Measurements from ENCODE around the gene ZNF883. TPM values are rescaled to one million over a fixed set of nuclear protein-coding genes. Genes with fewer than 3 reads are reported as not detected.
"Not testable (repeated sequence)": the region's sequence is repeated elsewhere in the genome, so short reads cannot be mapped to it uniquely, and the experiment has no call there.

ZNF883 gene
- total RNA-seq (2021; ENCODE audit: unreplicated experiment) (not detected), Bru-seq, nascent RNA (not detected), BruChase-seq, experiment 1, labeled RNA remaining after a 6-hour chase (percentile 5 among the genes with signal in this experiment), BruChase-seq, experiment 2, labeled RNA remaining after a 2-hour chase (percentile 3 among the genes with signal in this experiment)
- polyA plus RNA-seq (2012), result not detected in 2 replicates
- long read RNA-seq, result 0 reads

DNA sequence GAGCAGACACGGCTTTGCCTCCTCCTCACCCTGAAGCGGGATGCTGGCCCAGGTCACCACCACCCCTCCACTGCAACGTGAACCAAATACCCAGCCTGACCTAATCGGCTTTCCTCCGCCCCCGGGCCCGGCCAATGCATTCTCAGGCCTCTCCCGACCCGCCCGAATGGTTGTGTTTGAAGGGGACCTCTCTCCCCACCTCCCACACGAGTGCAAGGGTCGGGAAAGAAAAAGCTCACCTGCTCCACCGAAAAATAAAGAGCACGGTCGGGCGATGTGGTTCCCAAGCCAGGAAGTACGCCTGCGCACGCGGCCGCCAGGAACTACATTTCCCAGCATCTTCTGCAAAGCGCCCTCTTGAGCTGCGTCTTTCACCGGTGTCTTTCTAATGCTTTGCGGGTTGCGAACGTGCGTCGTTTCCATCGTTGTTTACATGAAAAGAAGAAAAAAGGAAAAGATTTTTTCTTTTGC lies at the start of gene ZNF883:
Gene ZNF883, minus strand, starts transcription at position 282 of the 471 bp plus-strand sequence.
- no peaks in the 10 kb centered on the region for H3K36me3 ChIP-seq (ENCODE audit: control insufficient read depth in 1 of 2, insufficient read depth in 2 of 2, low read length in 2 of 2)
- intact Hi-C loops (cut with micrococcal nuclease), result no loop called here
- H4K20me1 ChIP-seq (ENCODE audit: insufficient read depth), result no peaks in the 10 kb centered on the region
- no peaks in the 10 kb centered on the region for H3K79me2 ChIP-seq (ENCODE audit: insufficient read depth, low read length)
- ChIA-PET RAD21 (ENCODE audit: low non-redundant PET in 1 of 2, low total read pairs in 2 of 2, uncharacterized antibody in 2 of 2, unreplicated experiment in 2 of 2) (no interaction called here), POLR2A (no interaction called here), CTCF (no interaction called here)
- H3K27me3 ChIP-seq (ENCODE audit: insufficient read depth, low read length), result no peaks in the 10 kb centered on the region
- H3K9me3 ChIP-seq (ENCODE audit: control insufficient read depth in 1 of 2, insufficient read depth in 1 of 2, low read depth in 1 of 2, low read length in 2 of 2), result no peaks in the 10 kb centered on the region
- TF ChIP-seq SP1 (IDR thresholded peaks at IDR 0.05; ENCODE audit: low read depth) (no peak), RAD21 (IDR thresholded peaks at IDR 0.05; ENCODE audit: low read depth) (no peak), EZH2 (IDR thresholded peaks at IDR 0.05) (no peak), EZH2phosphoT487 (IDR thresholded peaks at IDR 0.05; ENCODE audit: borderline replicate concordance) (no peak), JUND (IDR thresholded peaks at IDR 0.05) (no peak), YY1 (IDR thresholded peaks at IDR 0.05; ENCODE audit: extremely low read depth, insufficient replicate concordance, low read depth, low read length) (no peak), ZFX (IDR thresholded peaks at IDR 0.05) (no peak), CBX3 (IDR thresholded peaks at IDR 0.05; ENCODE audit: low read depth) (no peak), POLR2AphosphoS5 (IDR thresholded peaks at IDR 0.05; ENCODE audit: low read depth, low read length) (no peak)
- TF ChIP-seq, protein P1, sequence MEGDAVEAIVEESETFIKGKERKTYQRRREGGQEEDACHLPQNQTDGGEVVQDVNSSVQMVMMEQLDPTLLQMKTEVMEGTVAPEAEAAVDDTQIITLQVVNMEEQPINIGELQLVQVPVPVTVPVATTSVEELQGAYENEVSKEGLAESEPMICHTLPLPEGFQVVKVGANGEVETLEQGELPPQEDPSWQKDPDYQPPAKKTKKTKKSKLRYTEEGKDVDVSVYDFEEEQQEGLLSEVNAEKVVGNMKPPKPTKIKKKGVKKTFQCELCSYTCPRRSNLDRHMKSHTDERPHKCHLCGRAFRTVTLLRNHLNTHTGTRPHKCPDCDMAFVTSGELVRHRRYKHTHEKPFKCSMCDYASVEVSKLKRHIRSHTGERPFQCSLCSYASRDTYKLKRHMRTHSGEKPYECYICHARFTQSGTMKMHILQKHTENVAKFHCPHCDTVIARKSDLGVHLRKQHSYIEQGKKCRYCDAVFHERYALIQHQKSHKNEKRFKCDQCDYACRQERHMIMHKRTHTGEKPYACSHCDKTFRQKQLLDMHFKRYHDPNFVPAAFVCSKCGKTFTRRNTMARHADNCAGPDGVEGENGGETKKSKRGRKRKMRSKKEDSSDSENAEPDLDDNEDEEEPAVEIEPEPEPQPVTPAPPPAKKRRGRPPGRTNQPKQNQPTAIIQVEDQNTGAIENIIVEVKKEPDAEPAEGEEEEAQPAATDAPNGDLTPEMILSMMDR (IDR thresholded peaks at IDR 0.05 in 2 of 3, conservative IDR thresholded peaks at IDR 0.05 in 1 of 3; ENCODE audit: borderline replicate concordance in 1 of 3, insufficient read depth in 1 of 3, low read depth in 2 of 3, low read length in 2 of 3), result no peak
- no peaks in the 10 kb centered on the region for H3K4me1 ChIP-seq (ENCODE audit: control insufficient read depth in 1 of 2, insufficient read depth in 2 of 2, low read length in 2 of 2)
- no peak within 1 kb of the TSS for H2AFZ ChIP-seq (ENCODE audit: low read depth, low read length, poor library complexity, severe bottlenecking)
- no peak within 1 kb of the TSS for H3K27ac ChIP-seq (ENCODE audit: low read depth, low read length)
- no peak within 1 kb of the TSS for H3K9ac ChIP-seq (ENCODE audit: low read length)
- ATAC-seq, result no peak
- no peak within 1 kb of the TSS for H3K4me3 ChIP-seq (replicated peaks in 1 of 2; ENCODE audit: low read depth in 1 of 2, low read length in 2 of 2)
- no peak for DNase-seq (ENCODE audit: low read depth, low spot score)
- no peaks in the 10 kb centered on the region for H3K9me2 ChIP-seq (ENCODE audit: insufficient read depth)
- BruUV-seq (replicated peaks), result no TSS peak
- no peak within 1 kb of the TSS for H3K4me2 ChIP-seq (ENCODE audit: low read length)

DNA sequence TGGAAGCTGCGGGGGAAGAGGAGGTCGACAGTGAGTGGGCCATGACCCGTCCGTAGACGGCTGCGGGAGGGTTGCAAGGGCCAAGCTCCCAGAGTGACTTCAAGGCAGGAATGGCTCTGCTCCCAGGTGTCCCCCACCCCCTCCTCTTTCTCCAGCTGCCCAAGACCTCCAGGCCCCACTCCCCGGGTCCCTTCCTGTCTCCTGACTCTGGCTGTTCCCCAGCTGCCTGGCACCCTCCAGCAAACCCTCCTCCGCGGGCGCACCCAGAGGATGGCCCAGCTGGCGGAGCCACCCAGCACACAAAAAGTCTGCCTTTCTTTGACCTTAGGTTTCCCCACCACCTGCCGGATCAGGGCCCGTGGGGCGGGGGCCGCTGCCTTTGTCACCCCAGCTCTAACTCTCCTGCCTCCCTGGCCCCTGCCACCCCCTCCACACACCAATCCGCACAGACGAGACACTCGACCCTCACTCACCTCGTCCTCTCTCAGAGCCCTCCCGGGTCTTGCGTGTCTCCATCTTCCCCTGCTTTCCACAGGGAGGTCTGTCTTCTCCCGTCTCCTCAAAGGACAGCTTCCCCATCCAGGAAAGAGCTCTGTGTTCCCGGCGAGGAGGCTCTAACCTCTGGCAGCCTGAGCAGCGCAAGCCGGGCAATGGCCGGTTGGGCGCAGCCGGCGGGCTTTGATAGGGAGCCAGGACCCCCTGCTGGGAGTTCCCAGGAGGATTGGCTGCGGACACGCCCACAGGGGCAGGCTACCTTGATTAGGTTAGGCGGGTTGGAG lies 49.3 kb upstream of the ZNF883 start:
- H3K4me3 ChIP-seq (replicated peaks in 1 of 2; ENCODE audit: low read depth in 1 of 2, low read length in 2 of 2); H3K4me1 ChIP-seq (ENCODE audit: control insufficient read depth in 1 of 2, insufficient read depth in 2 of 2, low read length in 2 of 2); POLR2A ChIA-PET; H4K20me1 ChIP-seq (ENCODE audit: insufficient read depth); H3K9ac ChIP-seq (ENCODE audit: low read length); CTCF ChIA-PET; H3K36me3 ChIP-seq (ENCODE audit: control insufficient read depth in 1 of 2, insufficient read depth in 2 of 2, low read length in 2 of 2); H3K9me2 ChIP-seq (ENCODE audit: insufficient read depth); DNase-seq (ENCODE audit: low read depth, low spot score); intact Hi-C loops (cut with micrococcal nuclease); H3K4me2 ChIP-seq (ENCODE audit: low read length); H2AFZ ChIP-seq (ENCODE audit: low read depth, low read length, poor library complexity, severe bottlenecking); RAD21 ChIA-PET (ENCODE audit: low non-redundant PET in 1 of 2, low total read pairs in 2 of 2, uncharacterized antibody in 2 of 2, unreplicated experiment in 2 of 2); H3K27me3 ChIP-seq (ENCODE audit: insufficient read depth, low read length); H3K9me3 ChIP-seq (ENCODE audit: control insufficient read depth in 1 of 2, insufficient read depth in 1 of 2, low read depth in 1 of 2, low read length in 2 of 2); ATAC-seq; BruUV-seq (replicated peaks); H3K27ac ChIP-seq (ENCODE audit: low read depth, low read length); H3K79me2 ChIP-seq (ENCODE audit: insufficient read depth, low read length): not testable (repeated sequence)

DNA sequence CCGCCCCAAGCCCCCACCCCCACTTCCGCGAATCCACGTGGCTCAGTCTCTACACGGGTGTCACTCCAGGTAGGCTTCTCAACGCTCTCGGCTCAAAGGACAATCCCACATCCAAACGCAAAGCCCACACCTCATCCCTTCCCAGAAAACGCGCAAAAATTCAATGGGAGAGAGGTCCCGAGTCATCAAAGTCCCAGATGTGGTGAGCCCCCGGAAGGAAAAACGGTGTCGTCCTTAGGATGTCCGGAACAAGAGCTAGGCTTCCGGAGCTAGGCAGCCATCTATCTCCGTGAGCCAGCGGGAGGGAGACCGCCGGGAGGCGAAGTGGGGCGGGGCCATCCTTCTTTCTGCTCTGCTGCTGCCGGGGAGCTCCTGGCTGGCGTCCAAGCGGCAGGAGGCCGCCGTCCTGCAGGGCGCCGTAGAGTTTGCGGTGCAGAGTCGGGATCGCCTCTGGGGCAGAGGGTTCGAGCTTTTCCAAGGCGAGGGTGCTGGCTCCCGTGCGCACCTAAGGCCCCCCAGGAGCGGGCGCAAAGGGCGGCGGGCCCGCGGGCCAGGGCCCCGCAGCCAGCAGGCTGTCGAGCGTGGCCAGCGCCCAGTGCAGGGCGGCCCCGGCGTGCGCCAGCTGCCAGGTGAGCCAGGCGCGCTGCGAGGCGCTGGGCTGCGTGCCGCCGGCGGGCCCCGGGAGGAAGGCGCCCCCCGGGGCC lies 47.7 kb upstream of the ZNF883 start:
- H3K27me3 ChIP-seq (ENCODE audit: insufficient read depth, low read length); H3K4me1 ChIP-seq (ENCODE audit: control insufficient read depth in 1 of 2, insufficient read depth in 2 of 2, low read length in 2 of 2); H3K4me3 ChIP-seq (replicated peaks in 1 of 2; ENCODE audit: low read depth in 1 of 2, low read length in 2 of 2); H3K4me2 ChIP-seq (ENCODE audit: low read length); POLR2A ChIA-PET; DNase-seq (ENCODE audit: low read depth, low spot score); H3K9me2 ChIP-seq (ENCODE audit: insufficient read depth); BruUV-seq (replicated peaks); H4K20me1 ChIP-seq (ENCODE audit: insufficient read depth); ATAC-seq; H3K27ac ChIP-seq (ENCODE audit: low read depth, low read length); H3K9me3 ChIP-seq (ENCODE audit: control insufficient read depth in 1 of 2, insufficient read depth in 1 of 2, low read depth in 1 of 2, low read length in 2 of 2); intact Hi-C loops (cut with micrococcal nuclease); CTCF ChIA-PET; H3K36me3 ChIP-seq (ENCODE audit: control insufficient read depth in 1 of 2, insufficient read depth in 2 of 2, low read length in 2 of 2); RAD21 ChIA-PET (ENCODE audit: low non-redundant PET in 1 of 2, low total read pairs in 2 of 2, uncharacterized antibody in 2 of 2, unreplicated experiment in 2 of 2); H2AFZ ChIP-seq (ENCODE audit: low read depth, low read length, poor library complexity, severe bottlenecking); H3K9ac ChIP-seq (ENCODE audit: low read length); H3K79me2 ChIP-seq (ENCODE audit: insufficient read depth, low read length): not testable (repeated sequence)

Measured in HCT116 (cell line).